DMS 273 treated with DMSO at 0.1 percent for 48 hours (cell line): Measurements from ENCODE around the gene SHROOM1.

Source experiments
- DNase-seq: peaks from one replicate; lab custom pipeline; 2025; lab: John Stamatoyannopoulos, UW

The SHROOM1 gene

GRCh38 chr5:132850066-132850465 lies 19.6 kb upstream of the SHROOM1 start:
- no peak for DNase-seq

- no peak for DNase-seq
These were observed 18.9 kb upstream of the SHROOM1 start for GRCh38 chr5:132849347-132849746.

- DNase-seq, result no peak
These were observed 17.8 kb upstream of the SHROOM1 start for GRCh38 chr5:132848270-132848669.

DNA sequence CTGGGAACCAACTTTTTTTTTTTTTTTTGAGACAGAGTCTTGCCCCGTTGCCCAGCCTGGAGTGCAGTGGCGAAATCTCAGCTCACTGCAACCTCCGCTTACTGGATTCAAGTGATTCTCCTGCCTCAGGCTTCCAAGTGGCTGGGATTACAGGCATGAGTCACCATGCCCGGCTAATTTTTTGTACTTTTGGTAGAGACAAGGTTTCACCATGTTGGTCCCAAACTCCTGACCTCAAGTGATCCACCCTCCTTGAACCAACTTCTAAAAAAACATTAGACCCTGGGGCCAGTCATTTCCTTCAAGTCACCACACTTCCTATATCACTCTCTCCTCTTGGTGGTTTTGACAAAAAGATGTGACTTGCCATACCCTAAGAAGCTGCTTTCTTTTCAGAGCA lies 10.9 kb upstream of the SHROOM1 start:
- DNase-seq, result no peak

DNA sequence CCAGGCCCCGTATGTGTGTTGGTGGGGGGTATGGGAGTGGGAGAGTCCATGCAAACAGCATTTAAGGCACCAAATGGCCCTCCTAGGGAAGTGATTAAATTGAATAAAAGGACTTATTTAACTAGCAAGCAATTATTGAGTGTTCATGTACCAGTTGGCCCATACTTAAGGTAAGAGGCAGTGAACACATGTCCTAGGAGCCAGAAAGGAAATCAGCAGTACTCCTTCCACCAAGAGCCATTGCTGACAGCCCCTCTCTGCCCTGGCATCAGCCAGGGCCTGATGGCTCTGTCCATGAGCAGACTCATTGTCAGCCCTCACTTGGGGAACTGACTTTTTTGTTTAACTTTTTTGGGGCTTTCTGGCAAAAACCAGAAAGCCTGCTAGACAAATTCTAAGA lies 10.4 kb upstream of the SHROOM1 start:
- no peak for DNase-seq

DNA sequence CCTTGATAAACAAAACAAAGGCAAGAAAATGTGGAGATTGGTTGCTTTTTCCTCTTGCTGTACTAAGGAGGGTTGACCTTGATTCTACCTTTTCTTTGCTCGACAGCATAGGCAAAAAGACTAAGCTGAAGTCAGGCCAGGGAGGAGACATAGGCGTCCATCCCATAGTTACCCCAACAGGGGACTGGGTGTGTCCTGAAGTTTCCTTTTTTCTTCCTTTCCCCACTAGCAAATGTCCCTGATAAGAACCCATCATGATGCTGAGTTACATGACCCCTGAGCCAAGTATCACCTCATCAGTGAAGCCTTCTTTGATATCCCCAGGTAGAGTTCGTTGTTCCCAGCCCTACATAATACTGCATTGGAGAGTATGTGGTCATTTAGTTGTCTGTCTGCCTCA lies 9.9 kb upstream of the SHROOM1 start:
- no peak for DNase-seq

- DNase-seq, result no peak
These were observed 9.2 kb upstream of the SHROOM1 start for GRCh38 chr5:132839426-132840301.

- no peak for DNase-seq
These were observed 8.3 kb upstream of the SHROOM1 start for GRCh38 chr5:132838516-132839282.

DNA sequence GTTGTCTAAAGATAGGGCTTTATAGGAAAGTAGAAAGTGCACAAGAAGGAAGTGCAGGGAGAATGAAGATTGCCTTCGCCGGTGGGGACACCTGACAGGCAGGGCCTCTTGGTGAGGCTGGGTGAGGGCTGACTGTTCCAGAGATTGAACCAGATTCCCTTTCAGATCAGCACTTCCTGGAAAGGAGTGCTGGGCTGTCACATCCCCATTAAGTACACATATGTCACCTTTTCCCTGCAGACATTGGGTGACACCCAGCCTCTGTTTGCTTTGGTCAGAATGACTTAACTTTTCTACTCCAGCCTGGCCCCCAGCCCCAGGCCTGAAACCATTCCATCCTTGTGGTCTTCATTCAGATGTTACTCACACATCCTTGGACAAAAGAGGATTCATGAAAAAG lies 7.4 kb upstream of the SHROOM1 start:
- DNase-seq, result no peak

GRCh38 chr5:132836852-132837251 lies 6.4 kb upstream of the SHROOM1 start:
- no peak for DNase-seq

GRCh38 chr5:132834057-132834456 lies 3.6 kb upstream of the SHROOM1 start:
- DNase-seq, result no peak

- no peak for DNase-seq
These were observed 2.2 kb upstream of the SHROOM1 start for GRCh38 chr5:132832612-132833011.

GRCh38 chr5:132831095-132831860 lies 831 bp upstream of the SHROOM1 start:
- no peak for DNase-seq

DNA sequence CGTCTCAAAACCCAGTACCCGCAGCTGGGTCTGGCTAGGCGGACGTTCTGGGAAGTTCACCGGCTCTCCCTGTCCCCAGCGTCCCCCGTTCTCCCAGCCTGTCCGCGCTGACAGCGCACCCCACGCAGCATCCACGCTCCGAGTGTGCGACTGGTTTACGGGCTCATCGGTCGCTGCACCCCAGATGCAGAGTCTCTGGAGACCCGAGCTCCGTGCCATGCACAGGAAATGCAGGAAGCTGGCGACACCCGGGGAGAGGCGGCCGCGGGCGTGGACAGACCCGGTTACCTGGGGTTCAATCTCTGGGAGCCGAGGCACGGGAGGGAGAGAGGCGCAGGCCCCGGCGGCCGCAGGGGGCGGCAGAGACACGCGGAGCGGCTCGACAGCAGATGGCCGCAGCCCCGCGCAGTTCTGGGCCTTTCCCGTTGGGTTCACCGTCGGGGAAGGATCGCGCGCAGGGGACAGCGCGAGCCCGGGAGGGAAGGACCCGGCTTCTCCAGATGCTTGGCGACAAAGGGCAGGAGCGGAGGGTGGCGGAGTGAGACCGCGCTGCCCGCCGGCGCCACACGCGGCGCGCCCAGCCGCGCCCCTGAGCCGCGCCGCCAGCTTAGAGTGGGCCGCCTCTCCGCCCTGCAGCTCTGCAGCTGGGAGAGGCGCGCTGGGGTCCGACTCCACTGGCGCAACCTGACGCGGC lies 558 bp downstream of the SHROOM1 start:
- DNase-seq, result peak; percentile 30

- no peak for DNase-seq
These were observed 1.5 kb downstream of the SHROOM1 start for GRCh38 chr5:132828846-132829494.

- no peak for DNase-seq
These were observed 2.3 kb downstream of the SHROOM1 start for GRCh38 chr5:132827943-132828673.

DNA sequence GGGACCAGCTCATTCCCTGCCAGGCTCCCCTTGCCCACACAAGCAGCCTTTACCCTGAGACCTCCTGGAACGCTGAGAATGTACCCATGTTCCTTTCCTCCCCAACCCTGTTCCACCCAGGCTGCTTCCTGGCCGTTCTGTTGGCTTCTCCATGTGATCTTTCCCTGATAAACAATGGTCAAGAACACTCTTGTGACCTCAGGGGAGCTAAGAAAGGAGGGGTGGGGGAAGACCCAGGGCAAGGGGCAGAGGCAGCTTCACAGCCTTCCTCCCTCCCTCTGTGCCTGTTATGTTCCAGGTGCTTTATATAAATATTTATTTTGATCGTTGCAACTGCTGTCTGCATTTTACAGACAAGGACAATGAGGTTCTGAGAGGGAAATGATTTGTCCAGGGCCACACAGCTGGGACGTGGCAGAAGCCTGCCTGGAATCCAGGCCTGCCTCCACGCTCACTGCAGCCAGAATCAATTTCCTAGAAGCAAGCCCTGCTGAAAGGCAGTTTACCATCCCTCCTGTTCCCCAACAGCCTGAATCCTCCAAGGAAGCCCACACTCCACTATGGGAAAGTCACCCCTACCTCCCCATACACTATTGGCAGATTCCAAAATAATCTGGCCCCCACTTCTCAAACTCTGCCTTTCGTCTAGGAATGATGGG lies 3.9 kb downstream of the SHROOM1 start:
- DNase-seq, result no peak

- no peak for DNase-seq
These were observed 4.5 kb downstream of the SHROOM1 start for GRCh38 chr5:132825834-132826391.

DNA sequence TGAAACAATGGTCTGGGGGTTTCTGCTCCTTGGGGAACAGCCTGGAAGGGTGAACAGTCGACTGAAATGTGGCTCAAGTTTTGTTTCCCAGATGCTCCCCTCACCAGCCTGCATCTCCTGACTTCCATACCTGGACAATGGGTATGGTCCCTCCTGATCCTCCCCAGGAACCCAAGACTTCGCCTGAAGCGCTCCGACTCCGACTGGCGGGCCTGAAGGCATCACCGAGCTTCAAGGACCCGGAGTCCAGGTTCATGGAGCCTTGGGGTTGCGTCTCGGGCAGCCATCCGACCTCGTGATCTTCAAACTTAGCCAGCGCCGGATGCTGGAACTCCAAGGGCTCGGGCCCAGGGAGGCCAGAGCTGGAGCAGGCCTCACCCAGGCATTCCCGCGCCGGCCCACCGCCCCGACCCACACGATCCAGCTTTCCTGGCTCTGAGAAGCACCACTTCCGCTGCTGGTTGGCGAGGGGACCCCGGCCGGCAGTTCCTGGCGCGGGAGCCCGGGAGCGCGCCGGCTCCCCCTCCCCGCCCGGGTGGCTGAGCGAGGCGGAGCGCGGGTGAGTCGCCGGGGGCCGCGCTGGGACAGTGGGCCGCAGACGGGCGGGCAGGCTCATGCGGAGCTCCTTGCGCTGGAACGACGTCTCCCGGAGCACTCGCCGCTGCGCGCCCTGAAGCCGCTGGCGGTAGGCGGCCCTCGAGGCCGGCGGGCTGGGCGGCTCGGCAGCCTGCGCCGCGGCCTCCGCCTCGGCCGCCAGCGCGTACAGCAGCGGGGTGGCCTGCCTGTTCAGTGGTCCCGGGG lies 5.2 kb downstream of the SHROOM1 start:
- no peak for DNase-seq
